HCT116 (cell line): ENCODE results near the gene SYMPK. TPM values are rescaled to one million over a fixed set of nuclear protein-coding genes. Genes with fewer than 3 reads are reported as not detected.

ENCODE experiments used
- ATAC-seq: fragments of 200-7000 bp; cut with Tn5 transposase; 2 replicates; pipeline ENCODE4 v1.9.1; 2020; ENCODE audit warnings: mild to moderate bottlenecking, moderate library complexity
- BruUV-seq: library from RNA; stranded (reverse); fragments of 400-500 nt; replicated peaks from 2 replicates; lab custom pipeline; 2021; lab: Mats Ljungman, UMichigan
- CTCF ChIA-PET: fragments of 300-600 bp; sonication (Branson Sonifier 250); formaldehyde crosslinking; loops from one replicate; lab custom pipeline; 2021; ENCODE audit warnings: antibody characterized with exemption; lab: Charles Lee
- POLR2A ChIA-PET: fragments of 300-600, 350-600 bp; sonication (Branson Sonifier 250); formaldehyde crosslinking; loops from one replicate; lab custom pipeline; 2021; ENCODE audit warnings: antibody characterized with exemption; lab: Charles Lee
- RAD21 ChIA-PET, 2 experiments: fragments of 300-600 bp; sonication (Branson Sonifier 250); formaldehyde crosslinking; loops; one replicate each; lab custom pipeline; 2023; ENCODE audit warnings: low total read pairs in 2 of 2; ENCODE audit not compliant: uncharacterized antibody in 2 of 2, unreplicated experiment in 2 of 2, low non-redundant PET in 1 of 2; lab: Charles Lee
- DNase-seq: peaks from one replicate; pipeline ENCODE4 v3.0.0-alpha.2; 2010; ENCODE audit warnings: low read depth, low spot score
- H2AFZ ChIP-seq: fragments of 200-600 bp; shearing (Covaris generic), sonication (generic); 2 replicates; pipeline ENCODE4 v1.6.1; 2017; ENCODE audit warnings: low read depth, mixed run types, mixed read lengths, antibody characterized with exemption, low read length; ENCODE audit not compliant: poor library complexity, severe bottlenecking
- H3K27ac ChIP-seq: 2 replicates; pipeline ENCODE4 v1.5.1; 2012; ENCODE audit warnings: low read depth, low read length
- H3K27me3 ChIP-seq: fragments of 200-600 bp; sonication (generic); 2 replicates; pipeline ENCODE4 v1.6.1; 2016; ENCODE audit warnings: mixed run types, low read length, mixed read lengths; ENCODE audit not compliant: insufficient read depth
- H3K36me3 ChIP-seq, 2 experiments: fragments of 200-500 bp in 1 of 2; fragments of 200-600 bp in 1 of 2; sonication (Bioruptor generic) in 1 of 2; sonication (generic) in 1 of 2; 2 replicates each; pipeline versions ENCODE4 v1.5.1 to v1.6.1; 2014 to 2016; ENCODE audit warnings: low read length in 2 of 2, inconsistent platforms in 1 of 2, mixed read lengths in 1 of 2, mixed run types in 1 of 2; ENCODE audit not compliant: insufficient read depth in 2 of 2, control insufficient read depth in 1 of 2
- H3K4me1 ChIP-seq, 2 experiments: fragments of 200-600 bp in 1 of 2; sonication (generic) in 1 of 2; 2 replicates each; pipeline versions ENCODE4 v1.5.1 to v1.6.1; 2012 to 2017; ENCODE audit warnings: low read length in 2 of 2, inconsistent platforms in 1 of 2, mild to moderate bottlenecking in 1 of 2, mixed read lengths in 1 of 2, mixed run types in 1 of 2, moderate library complexity in 1 of 2; ENCODE audit not compliant: insufficient read depth in 2 of 2, control insufficient read depth in 1 of 2
- H3K4me2 ChIP-seq: fragments of 200-600 bp; sonication (generic); 2 replicates; pipeline ENCODE4 v1.6.1; 2017; ENCODE audit warnings: mixed run types, low read length, mixed read lengths
- H3K4me3 ChIP-seq, 2 experiments: fragments of 200-600 bp in 1 of 2; sonication (generic) in 1 of 2; replicated peaks in 1 of 2; 2 replicates each; pipeline ENCODE4 v1.5.1; 2011 to 2016; ENCODE audit warnings: low read length in 2 of 2, control low read depth in 1 of 2, low read depth in 1 of 2, mild to moderate bottlenecking in 1 of 2, mixed read lengths in 1 of 2, mixed run types in 1 of 2
- H3K79me2 ChIP-seq: fragments of 200-600 bp; sonication (generic); 2 replicates; pipeline ENCODE4 v1.6.1; 2017; ENCODE audit warnings: mild to moderate bottlenecking, mixed run types, low read length, moderate library complexity, mixed read lengths; ENCODE audit not compliant: insufficient read depth
- H3K9ac ChIP-seq: fragments of 200-600 bp; sonication (generic); 2 replicates; pipeline ENCODE4 v1.6.1; 2016; ENCODE audit warnings: low read length, mixed read lengths
- H3K9me2 ChIP-seq: fragments of 200-600 bp; sonication (generic), shearing (Covaris generic); 2 replicates; pipeline ENCODE4 v1.6.1; 2017; ENCODE audit warnings: mixed run types, mild to moderate bottlenecking, moderate library complexity; ENCODE audit not compliant: insufficient read depth
- H3K9me3 ChIP-seq, 2 experiments: fragments of 200-500 bp in 1 of 2; fragments of 200-600 bp in 1 of 2; sonication (Bioruptor generic) in 1 of 2; sonication (generic) in 1 of 2; 2 replicates each; pipeline ENCODE4 v1.6.1; 2014 to 2017; ENCODE audit warnings: low read length in 2 of 2, mixed read lengths in 2 of 2, inconsistent platforms in 1 of 2, low read depth in 1 of 2, mild to moderate bottlenecking in 1 of 2, mixed run types in 1 of 2, moderate library complexity in 1 of 2; ENCODE audit not compliant: control insufficient read depth in 1 of 2, insufficient read depth in 1 of 2
- H4K20me1 ChIP-seq: fragments of 200-600 bp; sonication (generic), shearing (Covaris generic); 2 replicates; pipeline ENCODE4 v1.6.1; 2017; ENCODE audit warnings: mixed run types, mild to moderate bottlenecking, moderate library complexity; ENCODE audit not compliant: insufficient read depth
- CEBPB ChIP-seq: IDR thresholded peaks from 2 replicates; pipeline ENCODE4 v1.6.1; 2012; ENCODE audit warnings: low read depth
- ELF1 ChIP-seq: IDR thresholded peaks from 2 replicates; pipeline ENCODE4 v1.6.1; 2012; ENCODE audit warnings: low read depth, borderline replicate concordance
- FOSL1 ChIP-seq: IDR thresholded peaks from 2 replicates; pipeline ENCODE4 v1.6.1; 2012; ENCODE audit warnings: low read depth
- JUND ChIP-seq: IDR thresholded peaks from 2 replicates; pipeline ENCODE4 v1.6.1; 2012
- POLR2AphosphoS5 ChIP-seq: IDR thresholded peaks from 2 replicates; pipeline ENCODE4 v1.6.1; 2011; ENCODE audit warnings: mild to moderate bottlenecking, low read depth, low read length, moderate library complexity
- RAD21 ChIP-seq: IDR thresholded peaks from 2 replicates; pipeline ENCODE4 v1.6.1; 2012; ENCODE audit warnings: low read depth, mild to moderate bottlenecking
- SIN3A ChIP-seq: IDR thresholded peaks from 2 replicates; pipeline ENCODE4 v1.6.1; 2012; ENCODE audit warnings: low read depth
- SP1 ChIP-seq: IDR thresholded peaks from 2 replicates; pipeline ENCODE4 v1.6.1; 2012; ENCODE audit warnings: low read depth
- YY1 ChIP-seq: IDR thresholded peaks from 2 replicates; pipeline ENCODE4 v1.6.1; 2011; ENCODE audit warnings: low read length, low read depth, moderate library complexity, mild to moderate bottlenecking; ENCODE audit not compliant: insufficient replicate concordance; ENCODE audit errors: extremely low read depth
- ZNF274 ChIP-seq: fragments of 200-500 bp; sonication (Bioruptor generic); IDR thresholded peaks from 2 replicates; pipeline ENCODE4 v1.6.1; 2014; ENCODE audit warnings: mild to moderate bottlenecking, low read depth, low read length, inconsistent platforms
- intact Hi-C: fragments of 100-400 bp; cut with micrococcal nuclease; formaldehyde crosslinking; loops from 2 replicates; pipeline ENCODE4 v1.10.0; 2022
- total RNA-seq: library from RNA; stranded (reverse); gene quantifications from one replicate; pipeline ENCODE4 v1.2.1, GENCODE V29; 2021; ENCODE audit not compliant: unreplicated experiment
- TF ChIP-seq, protein P1 (sequence below): IDR thresholded peaks from 2 replicates; pipeline ENCODE4 v1.6.1; 2012

SYMPK gene
- total RNA-seq, 1 experiment from 2014 or later, result 117 TPM

DNA sequence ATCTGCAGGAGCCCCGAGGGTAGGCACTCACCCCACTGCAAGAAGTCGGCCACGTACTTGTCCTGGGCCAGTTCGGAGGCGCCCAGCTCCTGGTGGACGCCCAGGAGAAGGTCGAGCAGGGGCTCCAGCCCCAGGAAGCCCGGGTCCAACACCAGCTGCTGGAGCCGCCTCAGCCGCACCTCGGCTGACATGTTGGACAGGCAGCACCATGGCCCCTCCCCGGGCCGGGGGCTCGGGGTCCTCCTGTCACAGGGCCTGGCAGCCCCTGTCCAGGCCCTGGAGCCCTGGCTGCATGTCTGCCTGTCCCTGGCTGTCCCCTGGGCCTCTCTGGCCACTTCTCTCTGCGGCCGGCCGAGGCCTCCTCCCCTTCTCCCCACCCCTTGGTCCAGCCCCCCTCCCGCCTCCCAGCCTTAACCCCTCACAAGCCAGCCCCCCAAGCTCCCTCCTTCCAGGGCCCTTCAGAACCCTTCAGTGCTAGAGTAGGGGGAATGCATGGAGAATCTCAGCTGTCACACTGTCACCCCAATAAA is 80.7 kb downstream of the SYMPK start, which contains the start of gene DMPK:
DMPK (minus strand) TSS at position 329 of the 530 bp plus-strand sequence; CDS start at position 191, 138 bp downstream.
- TF ChIP-seq YY1 (no peak), POLR2AphosphoS5 (peak; percentile 14; the same call in 1 of the 2 replicates)
- Histone ChIP-seq H4K20me1 (no peaks in the 10 kb centered on the region), H3K9ac (peak within 1 kb of the TSS; percentile 67), H3K4me2 (peak within 1 kb of the TSS; percentile 84), H3K9me2 (no peaks in the 10 kb centered on the region), H3K9me3 (no peaks in the 10 kb centered on the region), H3K36me3 (peaks cover 3 to 9% of the 10 kb centered on the region in 2 experiments; a peak in 3 of 4 replicates), H3K79me2 (no peaks in the 10 kb centered on the region), H3K4me3 (peak within 1 kb of the TSS; percentile 34 to 54), H3K27ac (peak within 1 kb of the TSS; percentile 91), H3K4me1 (peaks cover 45 to 60% of the 10 kb centered on the region in 2 experiments), H2AFZ (no peak within 1 kb of the TSS), H3K27me3 (no peaks in the 10 kb centered on the region)
- DNase-seq, result no peak
- RAD21 ChIA-PET, result interaction anchor here (0.6 to 2.1 kb wide), 2 partner anchors 12 kb away, joined by 5 to 9 read pairs; partner anchors contain the start of gene SIX5 (in 1 of the 2)
- POLR2A ChIA-PET, result interaction anchor here (1.1 to 5.1 kb wide), 3 partner anchors 8 to 13 kb away, joined by 4 to 50 read pairs (median 6); partner anchors contain the start of genes DMWD and SIX5
- no TSS peak for BruUV-seq
- CTCF ChIA-PET, result interaction anchor here (0.7 to 3.5 kb wide), 6 partner anchors 12 to 65 kb away, joined by 3 to 36 read pairs (median 6); partner anchors contain the start of gene SIX5
- peak; percentile 11 for ATAC-seq
- intact Hi-C loops, result no loop called here

DNA sequence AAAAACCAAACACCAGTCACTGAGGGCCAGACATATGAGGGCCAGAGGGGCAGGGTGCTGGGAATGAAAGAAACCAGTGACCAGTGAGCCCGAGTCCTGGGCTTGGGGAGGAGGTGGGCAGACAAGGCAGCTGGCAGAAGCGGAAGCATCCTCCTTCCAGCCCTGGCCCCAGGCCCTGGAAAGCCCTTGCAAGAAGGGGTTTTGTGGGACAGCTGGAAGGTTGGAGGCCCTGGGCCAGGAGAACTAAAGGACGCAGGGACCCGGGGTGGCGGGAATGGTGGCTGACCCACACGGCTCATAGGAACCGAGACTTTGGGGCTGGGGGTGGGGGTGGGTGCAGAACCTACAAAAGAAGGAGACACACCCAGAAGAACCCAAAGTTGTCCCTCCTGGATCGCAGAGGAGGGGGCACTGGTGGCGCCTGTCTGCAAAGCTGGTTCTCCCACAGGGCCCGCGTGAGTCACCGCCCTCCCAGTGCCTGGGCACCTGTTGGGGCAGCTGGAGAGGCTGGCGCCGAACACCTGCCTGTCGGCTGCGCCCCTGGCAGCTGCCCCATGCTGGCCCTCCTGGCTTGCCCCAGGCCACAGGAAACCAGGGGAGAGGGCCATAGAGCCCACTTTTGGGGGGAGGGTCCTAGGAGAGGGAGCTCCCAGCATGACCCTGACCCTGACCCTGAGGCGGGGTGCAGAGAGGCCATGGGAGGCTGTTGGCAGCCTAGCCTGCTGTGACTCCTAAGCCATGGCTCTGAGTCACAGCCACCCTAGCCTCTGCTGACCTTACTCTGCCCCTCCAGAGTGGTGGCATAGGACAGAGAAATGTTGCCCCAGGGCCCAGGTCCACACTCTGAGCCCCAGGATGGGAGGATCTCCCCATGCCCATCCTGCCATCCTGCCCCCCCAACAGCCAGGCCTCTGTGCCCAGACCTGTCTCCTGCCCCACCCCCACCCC is 81.5 kb downstream of the SYMPK start:
- peak; percentile 46 for ATAC-seq
- peak overlapping the region; percentile 34 to 54 for H3K4me3 ChIP-seq

More for the DNA sequence above, 81.5 kb downstream of the SYMPK start:
- H3K27me3 ChIP-seq, result no peaks in the 10 kb centered on the region
- H3K27ac ChIP-seq, result peak overlapping the region; percentile 91
- peaks cover 45 to 60% of the 10 kb centered on the region in 2 experiments for H3K4me1 ChIP-seq
- RAD21 ChIA-PET, result interaction anchor here in 1 of 2 experiments (2.1 kb wide), 1 partner anchor 12 kb away, joined by 9 read pairs; the partner anchor contains the start of gene SIX5
- intact Hi-C loops, result no loop called here
- no peaks in the 10 kb centered on the region for H4K20me1 ChIP-seq
- H3K9ac ChIP-seq, result peak overlapping the region; percentile 52
- no peak for DNase-seq
- CTCF ChIA-PET, result interaction anchor here (1.5 to 3.5 kb wide), 3 partner anchors 12 to 36 kb away, joined by 5 to 36 read pairs (median 10); partner anchors contain the start of gene SIX5
- H3K9me3 ChIP-seq, result no peaks in the 10 kb centered on the region
- H2AFZ ChIP-seq, result no peak overlapping the region
- peak; percentile 75 for TF ChIP-seq JUND
- no peak for TF ChIP-seq CEBPB
- TF ChIP-seq RAD21, result no peak
- no peak for TF ChIP-seq SIN3A
- peak; percentile 55 for TF ChIP-seq SP1
- no peak for TF ChIP-seq ELF1
- peak; percentile 34 for TF ChIP-seq FOSL1
- TF ChIP-seq ZNF274, result no peak
- TF ChIP-seq, protein P1, sequence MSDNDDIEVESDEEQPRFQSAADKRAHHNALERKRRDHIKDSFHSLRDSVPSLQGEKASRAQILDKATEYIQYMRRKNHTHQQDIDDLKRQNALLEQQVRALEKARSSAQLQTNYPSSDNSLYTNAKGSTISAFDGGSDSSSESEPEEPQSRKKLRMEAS, result peak; percentile 42; the same call in 1 of the 2 replicates
- peaks cover 0 to 10% of the 10 kb centered on the region in 2 experiments; a peak in 3 of 4 replicates for H3K36me3 ChIP-seq
- no TSS peak for BruUV-seq
- no peaks in the 10 kb centered on the region for H3K9me2 ChIP-seq
- peak overlapping the region; percentile 84 for H3K4me2 ChIP-seq
- POLR2A ChIA-PET, result interaction anchor here (5.1 kb wide), 1 partner anchor 12 kb away, joined by 50 read pairs; the partner anchor contains the start of gene SIX5
- H3K79me2 ChIP-seq, result no peaks in the 10 kb centered on the region
